SK-N-SH (cell line): ENCODE data around the gene SLC5A2. TPM values are rescaled to one million over a fixed set of nuclear protein-coding genes. Genes with fewer than 3 reads are reported as not detected.

Source experiments
- CTCF ChIA-PET: fragments of 300-600, 350-600 bp; formaldehyde crosslinking; extraction: SDS; loops from one replicate; lab custom pipeline; 2021; lab: Yijun Ruan, JAX
- POLR2A ChIA-PET: fragments of 350-600 bp; sonication (Branson Sonifier 250); formaldehyde crosslinking; extraction: SDS; loops from one replicate; lab custom pipeline; 2020; ENCODE audit warnings: antibody characterized with exemption, inconsistent platforms; lab: Yijun Ruan, JAX
- DNase-seq: peaks from one replicate; pipeline ENCODE4 v3.0.0; 2012
- H2AFZ ChIP-seq: fragments of 200-600 bp; sonication (generic); 2 replicates; pipeline ENCODE4 v1.8.1; 2016; ENCODE audit warnings: antibody characterized with exemption, mild to moderate bottlenecking, low read depth
- H3F3A ChIP-seq: fragments of 200-600 bp; sonication (generic); replicated peaks from 2 replicates; pipeline ENCODE3; 2016; ENCODE audit warnings: antibody characterized with exemption, mild to moderate bottlenecking; ENCODE audit not compliant: insufficient read depth
- H3K27ac ChIP-seq, 2 experiments: fragments of 200-500 bp in 1 of 2; fragments of 200-600 bp in 1 of 2; sonication (Bioruptor generic) in 1 of 2; sonication (generic), shearing (Covaris generic) in 1 of 2; 2 replicates each; pipeline versions ENCODE4 v1.5.1 to v1.6.1; 2014 to 2016; ENCODE audit warnings: low read depth in 2 of 2, inconsistent platforms in 1 of 2, low read length in 1 of 2, mild to moderate bottlenecking in 1 of 2, mixed read lengths in 1 of 2
- H3K27me3 ChIP-seq: fragments of 200-600 bp; sonication (generic), shearing (Covaris generic); 2 replicates; pipeline ENCODE4 v1.6.1; 2016; ENCODE audit warnings: mixed run types; ENCODE audit not compliant: insufficient read depth
- H3K36me3 ChIP-seq, 2 experiments: fragments of 200-500 bp in 1 of 2; fragments of 200-600 bp in 1 of 2; sonication (Bioruptor generic) in 1 of 2; sonication (generic) in 1 of 2; replicated peaks in 1 of 2; 2 replicates each; pipeline versions ENCODE3 to v1.5.1; 2014 to 2016; ENCODE audit warnings: low read length in 1 of 2, mild to moderate bottlenecking in 1 of 2; ENCODE audit not compliant: insufficient read depth in 2 of 2, control insufficient read depth in 1 of 2
- H3K4me1 ChIP-seq, 2 experiments: fragments of 200-500 bp in 1 of 2; fragments of 200-600 bp in 1 of 2; sonication (Bioruptor generic) in 1 of 2; sonication (generic), shearing (Covaris generic) in 1 of 2; 2 replicates each; pipeline versions ENCODE4 v1.5.1 to v1.6.1; 2014 to 2016; ENCODE audit warnings: low read depth in 1 of 2, low read length in 1 of 2, mixed run types in 1 of 2; ENCODE audit not compliant: insufficient read depth in 2 of 2, control insufficient read depth in 1 of 2
- H3K4me2 ChIP-seq: fragments of 200-600 bp; sonication (generic), shearing (Covaris generic); 2 replicates; pipeline ENCODE4 v1.6.1; 2017; ENCODE audit warnings: mixed run types
- H3K4me3 ChIP-seq, 2 experiments: fragments of 200-500 bp in 1 of 2; fragments of 200-600 bp in 1 of 2; sonication (Bioruptor generic) in 1 of 2; sonication (generic), shearing (Covaris generic) in 1 of 2; 2 replicates each; pipeline versions ENCODE4 v1.5.1 to v1.8.1; 2014 to 2016; ENCODE audit warnings: low read depth in 2 of 2, inconsistent platforms in 1 of 2, low read length in 1 of 2, mild to moderate bottlenecking in 1 of 2, mixed read lengths in 1 of 2, moderate library complexity in 1 of 2
- H3K79me2 ChIP-seq: fragments of 200-600 bp; sonication (generic); 2 replicates; pipeline ENCODE4 v1.8.1; 2017; ENCODE audit warnings: mild to moderate bottlenecking; ENCODE audit not compliant: insufficient read depth
- H3K9ac ChIP-seq: fragments of 200-600 bp; sonication (generic); 2 replicates; pipeline ENCODE4 v1.6.1; 2017; ENCODE audit warnings: mixed run types
- H3K9me2 ChIP-seq: fragments of 200-600 bp; sonication (generic); 2 replicates; pipeline ENCODE4 v1.6.1; 2017; ENCODE audit warnings: mixed run types
- H3K9me3 ChIP-seq: fragments of 200-600 bp; sonication (generic); 2 replicates; pipeline ENCODE4 v1.6.1; 2017; ENCODE audit warnings: mixed run types, mild to moderate bottlenecking, moderate library complexity
- H4K20me1 ChIP-seq: fragments of 200-600 bp; sonication (generic); 2 replicates; pipeline ENCODE4 v1.6.1; 2017; ENCODE audit warnings: mild to moderate bottlenecking, mixed run types; ENCODE audit not compliant: insufficient read depth
- EZH2phosphoT487 ChIP-seq: fragments of 200-600 bp; sonication (generic); IDR thresholded peaks from 2 replicates; pipeline ENCODE4 v1.6.1; 2017; ENCODE audit warnings: low read depth, mixed run types, mild to moderate bottlenecking, antibody characterized with exemption, moderate library complexity, borderline replicate concordance
- GABPA ChIP-seq: IDR thresholded peaks from 2 replicates; pipeline ENCODE4 v1.4.0; 2012; ENCODE audit warnings: low read depth, mild to moderate bottlenecking
- IRF3 ChIP-seq: fragments of 150-350 bp; IDR thresholded peaks from 2 replicates; pipeline ENCODE4 v1.6.1; 2016; ENCODE audit warnings: mild to moderate bottlenecking, low read depth, low read length
- NFIC ChIP-seq: IDR thresholded peaks from 2 replicates; pipeline ENCODE4 v1.4.0; 2012; ENCODE audit warnings: borderline replicate concordance
- POLR2AphosphoS5 ChIP-seq: IDR thresholded peaks from 2 replicates; pipeline ENCODE4 v1.6.1; 2012; ENCODE audit warnings: low read depth, low read length
- RFX5 ChIP-seq: IDR thresholded peaks from 2 replicates; pipeline ENCODE4 v1.6.1; 2012; ENCODE audit warnings: mild to moderate bottlenecking, improper control_type of control experiment, low read length
- TAF1 ChIP-seq: IDR thresholded peaks from 2 replicates; pipeline ENCODE4 v1.6.1; 2012; ENCODE audit warnings: low read depth, mild to moderate bottlenecking, low read length, moderate library complexity, borderline replicate concordance
- WGBS: methylation state at CpG from one replicate; pipeline ENCODE4 v1.1.6; 2017; ENCODE audit warnings: low lambda C conversion rate; 5-methylcytosine and 5-hydroxymethylcytosine counted together
- polyA plus RNA-seq, 3 experiments: library from polyadenylated mRNA; depleted of rRNA; stranded (reverse); fragments of >200 nt; gene quantifications; 2 replicates each; pipeline ENCODE4 v1.2.3, GENCODE V29; 2012
- TF ChIP-seq, protein P1 (sequence below): IDR thresholded peaks from 2 replicates; pipeline ENCODE4; 2012
- TF ChIP-seq, protein P2 (sequence below): fragments of 200-600 bp; sonication (generic); IDR thresholded peaks from 2 replicates; pipeline ENCODE4 v1.6.1; 2017; ENCODE audit warnings: antibody characterized with exemption, mild to moderate bottlenecking, moderate library complexity
- TF ChIP-seq, protein P3 (sequence below): IDR thresholded peaks from 2 replicates; pipeline ENCODE4 v1.4.0; 2012; ENCODE audit warnings: low read depth, borderline replicate concordance
- TF ChIP-seq, protein P4 (sequence below): IDR thresholded peaks from 2 replicates; pipeline ENCODE4 v1.4.0; 2012; ENCODE audit warnings: low read depth, borderline replicate concordance

The SLC5A2 gene
- polyA plus RNA-seq, 1 of the 3 experiments (the other 2 are of a cell fraction), result 0.31 TPM

GRCh38 chr16:31530405-31530804 is 47.5 kb downstream of the SLC5A2 start:
- Histone ChIP-seq H3K9ac (no peak overlapping the region), H4K20me1 (no peaks in the 10 kb centered on the region), H3F3A (no peaks in the 10 kb centered on the region), H3K27me3 (peaks cover 62% of the 10 kb centered on the region), H3K79me2 (no peaks in the 10 kb centered on the region), H3K4me3 (no peak overlapping the region), H3K9me3 (no peaks in the 10 kb centered on the region)
- DNase-seq, result no peak
- CTCF ChIA-PET, result no interaction called here
- WGBS, result 35% methylated on average over 5 of the region's 5 CpGs
- TF ChIP-seq IRF3, result no peak
- TF ChIP-seq, protein P1, sequence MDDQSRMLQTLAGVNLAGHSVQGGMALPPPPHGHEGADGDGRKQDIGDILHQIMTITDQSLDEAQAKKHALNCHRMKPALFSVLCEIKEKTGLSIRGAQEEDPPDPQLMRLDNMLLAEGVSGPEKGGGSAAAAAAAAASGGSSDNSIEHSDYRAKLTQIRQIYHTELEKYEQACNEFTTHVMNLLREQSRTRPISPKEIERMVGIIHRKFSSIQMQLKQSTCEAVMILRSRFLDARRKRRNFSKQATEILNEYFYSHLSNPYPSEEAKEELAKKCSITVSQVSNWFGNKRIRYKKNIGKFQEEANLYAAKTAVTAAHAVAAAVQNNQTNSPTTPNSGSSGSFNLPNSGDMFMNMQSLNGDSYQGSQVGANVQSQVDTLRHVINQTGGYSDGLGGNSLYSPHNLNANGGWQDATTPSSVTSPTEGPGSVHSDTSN, result no peak
- no peak for TF ChIP-seq GABPA
- TF ChIP-seq, protein P2, sequence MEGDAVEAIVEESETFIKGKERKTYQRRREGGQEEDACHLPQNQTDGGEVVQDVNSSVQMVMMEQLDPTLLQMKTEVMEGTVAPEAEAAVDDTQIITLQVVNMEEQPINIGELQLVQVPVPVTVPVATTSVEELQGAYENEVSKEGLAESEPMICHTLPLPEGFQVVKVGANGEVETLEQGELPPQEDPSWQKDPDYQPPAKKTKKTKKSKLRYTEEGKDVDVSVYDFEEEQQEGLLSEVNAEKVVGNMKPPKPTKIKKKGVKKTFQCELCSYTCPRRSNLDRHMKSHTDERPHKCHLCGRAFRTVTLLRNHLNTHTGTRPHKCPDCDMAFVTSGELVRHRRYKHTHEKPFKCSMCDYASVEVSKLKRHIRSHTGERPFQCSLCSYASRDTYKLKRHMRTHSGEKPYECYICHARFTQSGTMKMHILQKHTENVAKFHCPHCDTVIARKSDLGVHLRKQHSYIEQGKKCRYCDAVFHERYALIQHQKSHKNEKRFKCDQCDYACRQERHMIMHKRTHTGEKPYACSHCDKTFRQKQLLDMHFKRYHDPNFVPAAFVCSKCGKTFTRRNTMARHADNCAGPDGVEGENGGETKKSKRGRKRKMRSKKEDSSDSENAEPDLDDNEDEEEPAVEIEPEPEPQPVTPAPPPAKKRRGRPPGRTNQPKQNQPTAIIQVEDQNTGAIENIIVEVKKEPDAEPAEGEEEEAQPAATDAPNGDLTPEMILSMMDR, result no peak
- TF ChIP-seq, all 33 proteins: peak for 0
- H2AFZ ChIP-seq, result no peak overlapping the region
- H3K9me2 ChIP-seq, result no peaks in the 10 kb centered on the region
- H3K27ac ChIP-seq, result no peak overlapping the region
- no peaks in the 10 kb centered on the region for H3K4me1 ChIP-seq
- no peak overlapping the region for H3K4me2 ChIP-seq
- no peaks in the 10 kb centered on the region for H3K36me3 ChIP-seq
- POLR2A ChIA-PET, result interaction anchor here (1.2 kb wide), 1 partner anchor 22 kb away, joined by 5 read pairs; the partner anchor contains the start of gene RUSF1

DNA sequence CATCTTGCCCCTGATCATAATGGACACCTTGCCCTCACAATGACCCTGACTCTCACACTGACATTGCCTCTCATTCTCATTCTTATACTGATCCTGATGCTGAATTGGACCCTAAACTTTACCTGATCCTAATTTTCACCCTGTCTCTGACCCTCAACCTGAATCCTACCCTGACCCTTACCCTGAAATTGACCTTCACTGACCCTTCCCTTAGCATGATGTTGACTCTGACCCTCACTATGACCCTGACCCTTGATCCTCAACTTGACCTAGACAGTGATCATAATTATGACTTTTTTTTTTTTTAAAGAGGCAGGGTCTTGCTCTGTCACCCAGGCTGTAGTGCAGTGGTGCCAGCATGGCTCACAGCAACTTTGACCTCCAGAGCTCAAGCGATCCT is 48.2 kb downstream of the SLC5A2 start:
- no peak for DNase-seq
- Histone ChIP-seq H3K4me1 (no peaks in the 10 kb centered on the region), H4K20me1 (no peaks in the 10 kb centered on the region), H3K9me2 (no peaks in the 10 kb centered on the region), H3K79me2 (no peaks in the 10 kb centered on the region), H3K36me3 (no peaks in the 10 kb centered on the region), H3K9me3 (no peaks in the 10 kb centered on the region), H3K27ac (no peak overlapping the region), H3K4me2 (no peak overlapping the region), H3F3A (no peaks in the 10 kb centered on the region), H3K4me3 (no peak overlapping the region), H3K9ac (no peak overlapping the region), H3K27me3 (peaks cover 62% of the 10 kb centered on the region), H2AFZ (no peak overlapping the region)
- ChIA-PET POLR2A (interaction anchor here (1.2 kb wide), 1 partner anchor 23 kb away, joined by 5 read pairs; the partner anchor contains the start of gene RUSF1), CTCF (no interaction called here)
- WGBS, result 0% methylated on average over 1 of the region's 1 CpG
- TF ChIP-seq IRF3, result no peak
- no peak for TF ChIP-seq EZH2phosphoT487
- TF ChIP-seq, protein P1, result no peak
- TF ChIP-seq TAF1, result no peak
- TF ChIP-seq RFX5, result no peak
- TF ChIP-seq NFIC, result no peak
- TF ChIP-seq, protein P3, sequence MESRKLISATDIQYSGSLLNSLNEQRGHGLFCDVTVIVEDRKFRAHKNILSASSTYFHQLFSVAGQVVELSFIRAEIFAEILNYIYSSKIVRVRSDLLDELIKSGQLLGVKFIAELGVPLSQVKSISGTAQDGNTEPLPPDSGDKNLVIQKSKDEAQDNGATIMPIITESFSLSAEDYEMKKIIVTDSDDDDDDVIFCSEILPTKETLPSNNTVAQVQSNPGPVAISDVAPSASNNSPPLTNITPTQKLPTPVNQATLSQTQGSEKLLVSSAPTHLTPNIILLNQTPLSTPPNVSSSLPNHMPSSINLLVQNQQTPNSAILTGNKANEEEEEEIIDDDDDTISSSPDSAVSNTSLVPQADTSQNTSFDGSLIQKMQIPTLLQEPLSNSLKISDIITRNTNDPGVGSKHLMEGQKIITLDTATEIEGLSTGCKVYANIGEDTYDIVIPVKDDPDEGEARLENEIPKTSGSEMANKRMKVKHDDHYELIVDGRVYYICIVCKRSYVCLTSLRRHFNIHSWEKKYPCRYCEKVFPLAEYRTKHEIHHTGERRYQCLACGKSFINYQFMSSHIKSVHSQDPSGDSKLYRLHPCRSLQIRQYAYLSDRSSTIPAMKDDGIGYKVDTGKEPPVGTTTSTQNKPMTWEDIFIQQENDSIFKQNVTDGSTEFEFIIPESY, result no peak
- TF ChIP-seq POLR2AphosphoS5, result no peak
- TF ChIP-seq, protein P4, sequence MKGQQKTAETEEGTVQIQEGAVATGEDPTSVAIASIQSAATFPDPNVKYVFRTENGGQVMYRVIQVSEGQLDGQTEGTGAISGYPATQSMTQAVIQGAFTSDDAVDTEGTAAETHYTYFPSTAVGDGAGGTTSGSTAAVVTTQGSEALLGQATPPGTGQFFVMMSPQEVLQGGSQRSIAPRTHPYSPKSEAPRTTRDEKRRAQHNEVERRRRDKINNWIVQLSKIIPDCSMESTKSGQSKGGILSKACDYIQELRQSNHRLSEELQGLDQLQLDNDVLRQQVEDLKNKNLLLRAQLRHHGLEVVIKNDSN, result no peak
